GM18520 (cell line): ENCODE measurements around the gene IRX5.
A peak's percentile ranks its signal among the peaks of the same experiment; 100 is the strongest.

ENCODE experiments used
- ATAC-seq: cut with Tn5 transposase; IDR thresholded peaks from one replicate; pipeline ENCODE4 v1.9.1; 2021; ENCODE audit not compliant: unreplicated experiment

The IRX5 gene

DNA sequence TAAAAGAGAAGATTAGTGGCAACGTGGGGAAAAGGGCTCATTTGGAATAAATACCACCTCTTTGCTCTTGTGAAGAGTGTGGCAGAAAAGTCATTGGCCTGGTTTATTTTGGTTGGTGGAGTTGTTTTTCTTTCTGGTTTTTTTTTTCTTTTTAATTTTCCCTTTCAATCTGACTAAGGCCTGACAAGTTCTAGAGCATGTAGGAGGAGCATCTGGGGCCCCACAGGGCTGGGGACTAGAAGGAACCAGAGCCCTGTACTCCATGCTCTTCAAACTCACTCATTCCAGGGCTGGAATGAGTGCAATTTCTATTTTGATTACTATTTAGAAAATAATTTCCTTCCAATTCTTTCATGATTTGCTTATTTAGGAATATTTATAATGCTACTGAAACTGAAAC lies 13.3 kb downstream of the IRX5 start:
- ATAC-seq = peak; percentile 72

- ATAC-seq = no peak
These were observed 14.4 kb downstream of the IRX5 start for GRCh38 chr16:54945063-54945462.

- ATAC-seq = no peak
These were observed 16.2 kb downstream of the IRX5 start for GRCh38 chr16:54946909-54947308.

GRCh38 chr16:54947616-54948015 lies 17.0 kb downstream of the IRX5 start:
- ATAC-seq = no peak

DNA sequence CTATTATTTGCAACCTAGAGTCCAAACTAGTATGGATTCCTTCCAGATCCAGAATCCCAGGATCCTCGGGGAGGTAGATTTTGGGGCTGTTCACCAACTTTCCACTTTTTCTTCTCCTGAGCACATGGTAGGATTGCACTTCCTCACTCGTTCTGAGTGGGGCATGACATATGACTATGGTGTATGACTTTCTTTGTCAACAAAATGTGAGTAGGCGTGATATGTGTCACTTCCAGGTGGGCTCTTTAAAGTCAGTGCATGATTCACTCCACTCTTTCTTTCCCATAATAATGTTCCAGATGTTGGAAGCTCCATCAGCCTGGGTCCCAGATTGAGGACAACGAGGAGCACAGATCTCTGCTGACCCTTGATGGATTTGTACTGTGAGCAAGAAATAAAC lies 21.5 kb downstream of the IRX5 start:
- no peak for ATAC-seq

GRCh38 chr16:54953461-54953860 lies 22.8 kb downstream of the IRX5 start:
- no peak for ATAC-seq

- no peak for ATAC-seq
These were observed 23.6 kb downstream of the IRX5 start for GRCh38 chr16:54954220-54954619.

- ATAC-seq = no peak
These were observed 25.1 kb downstream of the IRX5 start for GRCh38 chr16:54955757-54956156.

GRCh38 chr16:54957403-54958166 lies 26.9 kb downstream of the IRX5 start:
- ATAC-seq = no peak

DNA sequence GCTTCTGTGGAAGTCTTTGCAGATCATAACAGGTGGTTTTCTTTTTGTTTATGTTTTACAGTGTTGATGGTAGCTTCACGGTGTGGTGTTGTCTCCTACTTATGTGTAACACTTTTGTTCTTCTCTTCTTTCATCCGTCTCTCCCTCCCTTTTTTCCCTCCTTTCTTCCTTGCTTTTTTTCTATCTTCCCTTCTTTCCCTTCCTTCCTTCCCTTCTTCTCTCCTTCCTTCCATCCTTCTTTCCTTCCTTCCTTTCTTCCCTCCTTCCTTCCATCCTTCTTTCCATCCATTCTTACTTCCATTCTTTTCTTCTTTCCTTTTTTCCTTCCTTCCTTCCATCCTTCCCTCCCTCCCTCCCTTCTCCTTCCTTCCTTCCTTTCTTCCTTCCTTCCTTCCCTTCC lies 31.4 kb downstream of the IRX5 start:
- ATAC-seq = no peak

GRCh38 chr16:54964239-54964638 lies 33.6 kb downstream of the IRX5 start:
- ATAC-seq = no peak

DNA sequence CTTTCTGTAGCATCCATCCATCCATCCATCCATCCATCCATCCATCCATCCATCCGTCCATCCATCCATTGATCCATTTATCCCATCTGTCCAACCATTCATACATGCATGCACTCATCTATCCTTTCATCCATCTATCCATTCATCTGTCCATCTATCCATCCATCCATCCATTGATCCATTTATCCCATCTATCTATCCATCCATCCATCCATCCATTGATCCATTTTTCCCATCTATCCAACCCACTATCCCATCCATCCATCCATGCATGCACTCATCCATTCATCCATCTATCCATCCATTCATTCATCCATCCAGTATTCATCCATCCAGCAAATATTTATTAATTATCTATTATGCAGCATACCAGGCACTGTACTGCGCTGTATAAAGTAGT lies 34.8 kb downstream of the IRX5 start:
- no peak for ATAC-seq

- ATAC-seq = no peak
These were observed 37.3 kb downstream of the IRX5 start for GRCh38 chr16:54968011-54968410.

DNA sequence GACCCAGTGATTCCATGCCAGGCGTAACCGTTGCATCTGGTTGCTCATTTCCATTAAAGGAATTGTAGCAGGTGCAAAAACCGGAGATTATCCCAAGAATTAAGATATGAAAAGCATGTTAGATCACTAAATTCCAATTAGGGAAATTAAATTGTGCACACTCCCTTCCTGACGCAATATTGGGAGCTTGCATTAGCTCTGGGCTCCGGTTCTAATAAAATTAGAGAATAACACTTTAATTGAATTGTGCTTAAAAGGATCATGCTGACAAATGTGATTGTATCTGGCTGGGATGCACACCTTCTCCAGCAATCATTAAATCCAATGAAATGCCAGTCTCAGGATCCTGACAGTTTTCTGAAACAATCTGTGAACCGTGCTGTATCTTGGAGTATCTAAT lies 38.1 kb downstream of the IRX5 start:
- no peak for ATAC-seq

DNA sequence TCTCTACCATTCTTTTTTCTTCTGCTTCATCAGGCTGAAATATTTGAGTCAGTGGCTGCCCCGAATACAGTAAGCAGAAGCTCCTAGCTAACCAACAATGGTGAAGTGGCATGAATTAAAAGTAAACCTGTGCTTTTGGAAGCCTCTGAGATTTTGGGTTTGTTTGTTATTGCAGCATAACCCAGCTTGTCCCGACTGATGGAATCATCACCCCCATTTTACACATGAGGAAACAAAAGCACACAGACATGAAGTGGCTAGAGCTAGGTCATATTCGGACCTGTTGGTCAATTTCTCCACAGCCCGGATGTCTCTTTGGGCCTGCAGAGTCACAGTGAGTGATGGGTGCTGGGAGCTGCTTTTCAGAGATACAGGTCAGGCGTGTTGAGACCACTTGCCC lies 39.4 kb downstream of the IRX5 start:
- no peak for ATAC-seq

DNA sequence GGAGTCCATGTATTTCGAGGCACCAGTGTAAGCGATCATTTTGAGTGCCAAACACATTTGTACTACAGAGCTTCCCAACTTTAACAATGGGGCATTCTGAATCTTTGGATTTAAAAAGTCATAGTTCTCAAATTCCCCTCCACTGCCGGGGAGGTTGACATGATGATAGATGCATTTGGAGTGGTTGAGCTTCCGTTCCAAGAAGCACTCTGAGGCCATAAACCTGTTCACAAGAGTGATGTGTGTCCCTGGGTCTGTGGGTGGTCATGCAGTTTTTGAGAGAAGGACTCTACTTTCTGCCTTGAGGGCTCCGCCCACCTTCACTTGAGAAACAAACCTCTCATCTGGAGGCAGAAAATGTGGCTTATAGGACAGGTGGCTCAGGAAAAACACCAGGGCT lies 43.7 kb downstream of the IRX5 start:
- no peak for ATAC-seq

- no peak for ATAC-seq
These were observed 46.1 kb downstream of the IRX5 start for GRCh38 chr16:54976651-54977200.

GRCh38 chr16:54977211-54977610 lies 46.5 kb downstream of the IRX5 start:
- no peak for ATAC-seq

GRCh38 chr16:54980821-54981220 lies 50.2 kb downstream of the IRX5 start:
- ATAC-seq = no peak
